GM21737 (cell line): ENCODE results near the gene MC2R.

Experiments
- ATAC-seq: cut with Tn5 transposase; IDR thresholded peaks from one replicate; pipeline ENCODE4 v1.9.1; 2021; ENCODE audit warnings: mild to moderate bottlenecking, moderate library complexity; ENCODE audit not compliant: unreplicated experiment

Gene MC2R

GRCh38 chr18:13915391-13915790 lies at the start of gene MC2R:
Gene MC2R, minus strand, starts transcription at chr18:13915536. Its CDS starts 30,018 bp downstream, at chr18:13885518.
- no peak for ATAC-seq

GRCh38 chr18:13945811-13946210 lies 30.5 kb upstream of the MC2R start:
- no peak for ATAC-seq

- no peak for ATAC-seq
Observed at GRCh38 chr18:13943338-13943737, 28.0 kb upstream of the MC2R start.

GRCh38 chr18:13940326-13940725 lies 25.0 kb upstream of the MC2R start:
- no peak for ATAC-seq

GRCh38 chr18:13934676-13935075 lies 19.3 kb upstream of the MC2R start:
- ATAC-seq, result no peak

- no peak for ATAC-seq
Observed at GRCh38 chr18:13934058-13934457, 18.7 kb upstream of the MC2R start.

GRCh38 chr18:13932285-13933025 lies 17.1 kb upstream of the MC2R start:
- no peak for ATAC-seq

- no peak for ATAC-seq
Observed at GRCh38 chr18:13930964-13931363, 15.6 kb upstream of the MC2R start.

- ATAC-seq, result no peak
Observed at GRCh38 chr18:13923221-13923620, 7.9 kb upstream of the MC2R start.

GRCh38 chr18:13918898-13919297 lies 3.6 kb upstream of the MC2R start:
- ATAC-seq, result no peak

- ATAC-seq, result no peak
Observed at GRCh38 chr18:13917401-13917800, 2.1 kb upstream of the MC2R start.

- ATAC-seq, result no peak
Observed at GRCh38 chr18:13916559-13916958, 1.2 kb upstream of the MC2R start.

GRCh38 chr18:13915995-13916431 lies 677 bp upstream of the MC2R start:
- no peak for ATAC-seq

GRCh38 chr18:13914756-13915155 lies 580 bp downstream of the MC2R start:
- ATAC-seq, result no peak

GRCh38 chr18:13914170-13914569 lies 1.2 kb downstream of the MC2R start:
- no peak for ATAC-seq

- ATAC-seq, result no peak
Observed at GRCh38 chr18:13913205-13913604, 2.1 kb downstream of the MC2R start.

GRCh38 chr18:13912601-13913000 lies 2.7 kb downstream of the MC2R start:
- no peak for ATAC-seq

- ATAC-seq, result no peak
Observed at GRCh38 chr18:13910986-13911385, 4.3 kb downstream of the MC2R start.

GRCh38 chr18:13910501-13910900 lies 4.8 kb downstream of the MC2R start:
- no peak for ATAC-seq

GRCh38 chr18:13909141-13909940 lies 6.0 kb downstream of the MC2R start:
- ATAC-seq, result no peak

- no peak for ATAC-seq
Observed at GRCh38 chr18:13900633-13901032, 14.7 kb downstream of the MC2R start.

GRCh38 chr18:13895505-13896033 lies 19.8 kb downstream of the MC2R start:
- ATAC-seq, result no peak
